ENCODE measurements around the gene S100A12.

The S100A12 gene

DNA sequence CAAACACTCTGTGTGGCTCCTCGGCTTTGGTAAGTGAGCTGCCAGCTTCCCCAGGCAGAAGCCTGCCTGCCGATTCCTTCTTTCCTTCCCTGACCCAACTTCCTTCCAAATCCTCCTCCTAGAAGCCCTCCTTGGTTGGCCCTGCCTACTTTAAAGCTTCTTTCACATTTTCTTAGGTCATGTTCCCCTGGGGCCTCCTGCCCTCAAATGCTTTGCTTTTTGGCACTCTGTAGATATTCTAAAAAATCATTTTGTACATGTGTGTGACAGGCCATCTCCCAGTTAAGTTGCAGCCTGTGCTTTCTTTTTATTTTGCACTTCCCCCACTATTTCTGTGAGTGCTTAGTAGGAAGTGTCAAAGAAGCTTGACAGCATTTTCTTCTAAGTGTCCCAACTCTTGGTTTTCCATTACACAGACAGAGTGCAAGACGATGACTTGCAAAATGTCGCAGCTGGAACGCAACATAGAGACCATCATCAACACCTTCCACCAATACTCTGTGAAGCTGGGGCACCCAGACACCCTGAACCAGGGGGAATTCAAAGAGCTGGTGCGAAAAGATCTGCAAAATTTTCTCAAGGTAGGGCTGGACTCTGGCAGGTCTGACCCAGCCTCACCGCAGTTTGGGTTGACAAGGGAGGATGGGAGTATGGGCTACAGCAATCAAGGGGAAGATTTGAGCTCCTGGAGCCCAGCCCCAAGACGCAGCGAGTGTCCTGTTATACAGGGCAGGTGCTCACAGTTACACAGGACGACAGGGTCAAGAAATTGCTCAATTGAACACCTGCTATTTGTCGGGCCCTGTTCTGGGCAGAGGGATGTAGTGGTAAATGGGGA, 17.3 kb downstream of the S100A12 start, which contains the start of gene S100A9:
TSS of gene S100A9 (plus strand) at position 2 of the 838 bp plus-strand sequence. CDS start at position 432, 430 bp downstream.
- no peak within 1 kb of the TSS for H3K4me3 Mint-ChIP-seq
- H3K27ac Mint-ChIP-seq = peak within 1 kb of the TSS; percentile 70

DNA sequence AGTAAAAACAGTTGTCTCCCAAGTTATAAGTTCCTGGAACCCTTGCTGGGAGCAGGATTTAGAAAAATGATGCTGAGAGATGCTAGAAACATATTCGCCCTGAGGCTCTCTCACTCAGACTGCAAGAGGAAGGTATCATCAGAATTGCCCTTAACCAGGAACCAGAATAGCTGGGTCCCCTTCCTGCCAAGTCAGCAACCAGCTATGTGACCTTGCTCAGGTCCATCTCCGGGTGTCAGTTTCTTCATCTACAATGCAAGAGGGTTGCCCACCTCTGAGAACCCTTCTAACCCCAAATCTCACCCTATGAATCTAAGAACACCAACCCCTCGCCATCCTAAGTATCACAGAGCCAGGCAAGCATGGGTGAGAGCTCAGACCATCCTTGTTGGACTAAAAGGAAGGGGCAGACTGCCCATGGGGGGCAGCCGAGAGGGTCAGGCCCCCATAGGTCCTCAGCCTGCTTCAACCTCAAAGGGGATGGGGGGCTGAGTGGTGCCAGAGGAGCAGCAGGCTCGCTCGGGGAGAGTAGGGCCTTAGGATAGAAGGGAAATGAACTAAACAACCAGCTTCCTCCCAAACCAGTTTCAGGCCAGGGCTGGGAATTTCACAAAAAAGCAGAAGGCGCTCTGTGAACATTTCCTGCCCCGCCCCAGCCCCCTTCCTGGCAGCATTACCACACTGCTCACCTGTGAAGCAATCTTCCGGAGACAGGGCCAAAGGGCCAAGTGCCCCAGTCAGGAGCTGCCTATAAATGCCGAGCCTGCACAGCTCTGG, 18.2 kb downstream of the S100A12 start:
- Mint-ChIP-seq H3K36me3 (no peaks in the 10 kb centered on the region), H3K4me1 (peaks cover 23% of the 10 kb centered on the region), H3K4me3 (no peak overlapping the region), H3K27me3 (peaks cover 31% of the 10 kb centered on the region), H3K9me3 (no peaks in the 10 kb centered on the region), H3K27ac (no peak overlapping the region)
- no peak for DNase-seq
- CTCF ChIA-PET = interaction anchor here (0.6 to 1.6 kb wide), 6 partner anchors 9 to 669 kb away, joined by 3 to 10 read pairs (median 4); partner anchors contain the start of gene PGLYRP4

More for the DNA sequence above, 17.3 kb downstream of the S100A12 start, which contains the start of gene S100A9:
- CTCF ChIA-PET = interaction anchor here (0.6 to 1.6 kb wide), 6 partner anchors 9 to 668 kb away, joined by 3 to 10 read pairs (median 4); partner anchors contain the start of gene PGLYRP4
- H3K9me3 Mint-ChIP-seq = no peaks in the 10 kb centered on the region
- H3K4me1 Mint-ChIP-seq = peaks cover 23% of the 10 kb centered on the region
- H3K27me3 Mint-ChIP-seq = peaks cover 32% of the 10 kb centered on the region
- no peak for DNase-seq
- no peaks in the 10 kb centered on the region for H3K36me3 Mint-ChIP-seq

DNA sequence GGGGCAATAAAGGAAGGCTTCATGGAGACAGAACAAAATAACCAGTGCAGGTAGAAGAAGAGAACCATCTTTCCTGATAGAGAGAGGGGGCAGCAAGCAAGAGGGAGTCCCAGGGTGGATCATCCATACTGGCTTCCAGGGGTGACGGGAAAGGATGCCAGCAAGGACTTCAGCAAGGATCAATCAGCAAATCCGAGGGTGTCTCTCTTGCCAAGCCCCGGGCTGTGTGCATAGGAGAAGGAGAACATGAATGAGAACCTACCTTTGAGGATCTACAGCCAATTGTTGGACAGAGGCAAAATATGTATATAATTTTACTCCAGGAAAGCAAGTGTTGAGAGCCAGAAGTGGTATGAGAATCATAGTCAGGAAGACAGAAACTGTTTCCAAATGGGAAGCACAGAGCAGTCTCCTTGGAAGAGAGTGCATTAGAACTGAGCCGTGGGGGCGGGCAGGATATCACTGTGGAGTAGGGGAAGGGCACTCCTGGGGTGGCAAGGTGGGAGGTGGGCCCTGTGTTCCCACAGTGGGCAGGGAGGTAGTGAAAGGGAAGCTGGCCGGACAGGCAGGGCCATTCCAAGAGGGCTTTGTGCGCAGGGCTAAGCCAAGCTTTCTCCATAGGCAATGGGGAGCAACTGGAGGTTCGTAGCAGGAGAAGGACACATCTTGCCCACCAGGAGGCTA, 18.9 kb downstream of the S100A12 start:
- no peak for DNase-seq
- Mint-ChIP-seq H3K9me3 (no peaks in the 10 kb centered on the region), H3K4me1 (peaks cover 23% of the 10 kb centered on the region), H3K27ac (no peak overlapping the region), H3K27me3 (peaks cover 32% of the 10 kb centered on the region), H3K4me3 (no peak overlapping the region), H3K36me3 (no peaks in the 10 kb centered on the region)
- CTCF ChIA-PET = interaction anchor here (0.7 to 9.2 kb wide), 8 partner anchors 8 to 139 kb away, joined by 3 to 172 read pairs (median 4); partner anchors contain the start of gene PGLYRP4

DNA sequence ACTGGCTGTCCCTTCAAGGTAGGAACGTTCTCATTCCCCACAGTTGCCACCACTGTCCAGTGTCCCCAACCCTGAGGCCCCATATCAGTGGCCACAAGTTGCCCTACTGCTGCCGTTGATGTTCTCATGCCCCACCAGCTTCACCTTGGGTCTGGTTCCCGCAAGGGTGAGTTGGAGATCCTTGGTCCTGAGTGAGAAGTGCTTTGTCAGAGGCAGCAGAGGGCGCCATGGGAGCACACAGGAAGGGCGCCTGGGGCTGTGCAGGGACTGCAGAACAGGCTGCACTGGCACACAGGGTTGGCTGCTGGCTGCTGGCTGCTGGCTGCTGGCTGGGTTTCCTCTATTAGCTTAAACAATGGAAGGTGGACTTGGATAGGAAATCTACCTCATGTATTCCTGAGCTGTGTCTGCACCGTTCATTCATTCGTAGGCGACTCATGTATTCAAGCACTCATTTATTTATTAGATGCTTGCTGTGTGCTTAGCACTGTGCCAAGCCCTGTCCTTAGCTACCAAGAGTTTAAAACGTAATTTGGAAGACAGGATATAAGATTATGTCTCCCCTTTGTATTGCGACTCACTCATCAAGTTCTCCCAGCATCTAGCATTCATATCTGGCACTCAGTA, 19.9 kb downstream of the S100A12 start:
- Mint-ChIP-seq H3K27me3 (peaks cover 36% of the 10 kb centered on the region), H3K9me3 (no peaks in the 10 kb centered on the region), H3K36me3 (no peaks in the 10 kb centered on the region), H3K27ac (no peak overlapping the region), H3K4me3 (no peak overlapping the region), H3K4me1 (peaks cover 23% of the 10 kb centered on the region)
- peak; percentile 63 for DNase-seq
- CTCF ChIA-PET = interaction anchor here (0.7 to 9.2 kb wide), 16 partner anchors 9 to 155 kb away, joined by 3 to 172 read pairs (median 4); no protein-coding TSS in a partner anchor

DNA sequence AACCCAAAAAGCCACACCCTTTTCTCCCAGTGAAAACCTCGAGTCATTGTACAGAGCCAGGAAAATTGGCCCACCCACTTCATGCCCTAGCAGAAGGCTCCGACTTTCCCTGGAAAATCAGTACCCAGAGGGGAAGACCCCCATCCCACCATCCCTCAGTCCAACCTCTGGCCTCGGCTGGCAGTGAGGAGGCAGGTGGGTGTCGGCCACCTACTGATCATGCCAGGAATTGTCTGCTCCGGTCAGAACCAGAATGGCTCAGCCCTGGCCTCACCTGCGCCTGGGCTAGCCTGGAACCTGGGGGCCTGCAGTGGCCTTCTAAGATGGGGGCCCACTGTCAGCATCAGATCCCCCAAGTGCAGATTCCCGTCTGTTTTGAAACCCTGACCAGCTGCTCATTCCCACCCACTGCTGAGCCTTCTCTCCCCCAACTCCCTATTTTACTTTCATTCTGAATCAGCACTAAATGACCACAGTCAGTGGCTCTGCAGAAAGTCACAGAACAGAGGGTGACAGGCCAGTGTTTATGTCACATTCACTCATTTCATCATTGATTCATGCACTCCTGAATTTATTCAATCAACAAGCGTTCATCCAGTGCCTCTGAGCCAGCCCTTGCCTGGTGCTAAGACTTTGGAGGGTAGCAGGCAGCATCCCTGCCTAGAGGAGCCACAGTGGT, 20.8 kb downstream of the S100A12 start:
- Mint-ChIP-seq H3K4me3 (no peak overlapping the region), H3K9me3 (no peaks in the 10 kb centered on the region), H3K4me1 (peaks cover 23% of the 10 kb centered on the region), H3K36me3 (no peaks in the 10 kb centered on the region), H3K27me3 (peaks cover 43% of the 10 kb centered on the region), H3K27ac (no peak overlapping the region)
- CTCF ChIA-PET = interaction anchor here (0.7 to 9.2 kb wide), 18 partner anchors 8 to 166 kb away, joined by 3 to 172 read pairs (median 4); no protein-coding TSS in a partner anchor
- DNase-seq = no peak

DNA sequence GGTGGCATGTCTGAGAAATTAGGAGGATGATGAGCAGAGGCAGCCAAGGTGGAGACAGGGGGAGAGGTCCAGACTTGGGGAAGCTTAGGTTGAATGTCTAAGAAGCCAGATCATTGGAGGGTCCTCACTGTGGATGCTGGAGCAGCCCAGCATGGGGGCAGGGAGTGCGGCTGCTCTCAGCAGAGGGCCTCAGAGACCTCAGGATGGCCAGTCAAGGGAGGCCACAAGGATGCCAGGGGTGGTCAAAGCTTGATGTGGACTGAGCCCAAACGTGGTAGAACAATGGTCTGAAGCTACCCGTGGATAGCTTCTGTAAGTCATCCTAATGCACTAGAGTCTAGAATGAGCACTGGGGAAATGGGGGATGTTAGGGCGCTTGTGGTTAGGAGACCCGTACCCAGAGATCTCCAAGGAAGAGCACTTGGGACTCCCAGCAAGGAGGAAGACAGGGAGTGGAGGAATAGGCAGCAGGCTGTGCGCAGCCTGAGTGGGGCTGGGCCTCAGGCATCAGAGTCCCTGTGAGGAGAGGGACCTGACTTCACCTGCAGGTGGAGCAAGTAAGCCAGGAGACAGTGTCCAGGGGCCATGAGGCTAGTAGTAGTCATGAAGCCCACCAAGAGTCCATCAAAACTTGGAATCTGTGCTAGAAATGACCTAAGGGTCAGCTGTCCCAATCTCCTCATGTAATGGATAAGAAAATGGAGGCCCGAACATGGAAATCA, 22.0 kb downstream of the S100A12 start:
- Mint-ChIP-seq H3K9me3 (no peaks in the 10 kb centered on the region), H3K4me3 (no peak overlapping the region), H3K27me3 (peaks cover 55% of the 10 kb centered on the region), H3K27ac (no peak overlapping the region), H3K36me3 (no peaks in the 10 kb centered on the region), H3K4me1 (peaks cover 23% of the 10 kb centered on the region)
- CTCF ChIA-PET = interaction anchor here (0.7 to 9.2 kb wide), 20 partner anchors 8 to 306 kb away, joined by 3 to 172 read pairs (median 4); no protein-coding TSS in a partner anchor
- no peak for DNase-seq

DNA sequence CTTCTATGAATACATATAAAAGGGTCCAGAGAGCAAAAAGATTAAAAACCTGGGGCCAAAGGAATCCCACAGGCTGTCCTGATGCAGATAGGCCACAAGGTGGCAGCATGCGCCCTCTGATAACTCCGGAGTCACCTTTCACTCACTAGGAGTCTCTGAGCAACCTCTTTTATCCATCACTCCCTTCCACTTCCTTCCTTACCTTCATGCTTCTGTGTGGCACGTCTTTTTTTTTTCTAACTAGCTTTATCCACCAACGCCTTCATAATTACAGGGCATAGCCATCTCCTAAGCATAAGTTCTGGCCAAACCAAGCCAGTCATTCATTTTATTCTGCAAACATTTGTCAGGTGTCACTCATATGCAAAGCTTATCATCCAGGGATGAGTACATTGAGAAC, 22.9 kb downstream of the S100A12 start:
- no peaks in the 10 kb centered on the region for H3K36me3 Mint-ChIP-seq
- H3K4me3 Mint-ChIP-seq = no peak overlapping the region
- peaks cover 15% of the 10 kb centered on the region for H3K4me1 Mint-ChIP-seq
- H3K27ac Mint-ChIP-seq = no peak overlapping the region
- H3K27me3 Mint-ChIP-seq = peaks cover 64% of the 10 kb centered on the region
- H3K9me3 Mint-ChIP-seq = no peaks in the 10 kb centered on the region
- CTCF ChIA-PET = interaction anchor here (0.7 to 9.2 kb wide), 21 partner anchors 8 to 711 kb away, joined by 3 to 172 read pairs (median 4); no protein-coding TSS in a partner anchor
- peak; percentile 77 for DNase-seq

DNA sequence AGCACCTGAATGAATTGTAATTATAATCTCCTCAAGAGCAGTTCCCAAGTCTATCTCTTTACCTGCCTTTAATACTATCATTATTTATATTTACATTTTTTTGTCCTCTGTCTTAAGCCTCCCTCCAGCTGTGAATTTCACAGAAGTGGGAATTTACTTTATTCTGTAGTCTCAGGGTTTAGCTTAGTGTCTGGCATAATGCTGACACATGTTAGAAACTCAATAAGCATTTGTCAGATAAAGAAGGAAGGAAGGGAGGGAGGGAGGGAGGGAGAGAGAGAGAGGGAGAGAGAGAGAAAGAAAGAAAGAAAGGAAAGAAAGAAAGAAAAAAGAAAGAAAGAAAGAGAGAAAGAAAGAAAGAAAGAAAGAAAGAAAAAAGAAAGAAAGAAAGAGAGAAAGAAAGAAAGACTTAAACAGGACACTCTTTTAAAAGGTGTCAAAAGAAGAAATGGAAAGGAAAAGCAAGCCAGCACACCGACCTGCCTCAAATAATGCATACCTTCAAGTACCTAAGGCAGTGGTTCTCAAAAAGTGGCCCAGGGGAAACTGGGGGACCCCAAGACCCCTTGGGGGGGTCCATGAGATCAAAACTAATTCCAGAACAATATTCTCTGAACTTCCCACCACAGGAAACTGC, 25.0 kb downstream of the S100A12 start:
- H3K36me3 Mint-ChIP-seq = no peaks in the 10 kb centered on the region
- peaks cover 74% of the 10 kb centered on the region for H3K27me3 Mint-ChIP-seq
- DNase-seq = no peak
- CTCF ChIA-PET = interaction anchor here (3.6 to 9.2 kb wide), 2 partner anchors 7 to 145 kb away, joined by 18 to 172 read pairs; no protein-coding TSS in a partner anchor
- no peak overlapping the region for H3K4me3 Mint-ChIP-seq
- peaks cover 13% of the 10 kb centered on the region for H3K4me1 Mint-ChIP-seq
- no peak overlapping the region for H3K27ac Mint-ChIP-seq
- H3K9me3 Mint-ChIP-seq = no peaks in the 10 kb centered on the region

DNA sequence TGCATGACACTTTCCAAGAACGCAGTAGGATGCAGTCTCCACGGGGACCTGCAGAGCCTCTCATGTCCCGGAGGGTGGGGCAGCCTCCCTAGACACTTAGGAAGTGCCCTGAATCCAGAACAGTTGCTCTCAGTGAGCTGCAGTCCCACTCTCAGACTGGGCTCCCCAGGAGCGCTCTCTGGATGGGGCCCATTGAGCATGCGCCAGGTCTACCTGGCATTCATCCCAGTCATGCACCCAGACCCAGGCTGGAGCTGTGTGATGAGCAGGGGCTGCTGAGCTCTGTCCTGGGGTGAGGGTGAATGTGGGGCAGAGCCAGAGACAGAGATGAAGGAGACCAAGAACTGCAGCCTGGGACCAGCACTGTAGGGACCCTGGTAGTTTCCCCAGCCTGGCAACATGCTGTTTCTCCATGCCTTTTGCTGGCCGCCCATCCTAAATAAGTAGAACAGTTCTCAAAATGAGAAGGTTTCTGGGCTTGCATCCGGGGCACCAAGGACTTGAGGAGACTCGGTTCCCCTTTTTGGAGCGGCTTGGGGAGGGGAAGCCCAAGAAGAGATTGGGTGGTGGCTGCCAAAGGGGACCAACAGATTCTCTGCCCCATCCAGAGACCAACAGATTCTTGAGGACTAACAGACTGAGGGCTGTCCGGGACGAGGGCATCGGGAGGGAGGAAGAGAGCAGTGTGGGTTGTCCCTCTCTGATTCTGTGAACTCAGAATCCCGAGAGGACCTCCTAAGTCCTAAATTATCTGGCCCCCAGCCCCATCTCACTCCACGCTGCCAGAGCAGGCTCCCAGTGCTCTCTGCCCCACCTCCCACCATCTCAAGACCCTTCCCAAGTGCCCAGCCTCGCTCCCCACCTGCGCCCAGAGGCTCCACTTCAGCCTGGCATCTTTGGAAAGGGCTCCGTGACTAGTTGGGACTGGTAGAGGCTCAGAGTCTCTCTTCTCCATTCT, 25.8 kb downstream of the S100A12 start:
- no peak overlapping the region for H3K27ac Mint-ChIP-seq

DNA sequence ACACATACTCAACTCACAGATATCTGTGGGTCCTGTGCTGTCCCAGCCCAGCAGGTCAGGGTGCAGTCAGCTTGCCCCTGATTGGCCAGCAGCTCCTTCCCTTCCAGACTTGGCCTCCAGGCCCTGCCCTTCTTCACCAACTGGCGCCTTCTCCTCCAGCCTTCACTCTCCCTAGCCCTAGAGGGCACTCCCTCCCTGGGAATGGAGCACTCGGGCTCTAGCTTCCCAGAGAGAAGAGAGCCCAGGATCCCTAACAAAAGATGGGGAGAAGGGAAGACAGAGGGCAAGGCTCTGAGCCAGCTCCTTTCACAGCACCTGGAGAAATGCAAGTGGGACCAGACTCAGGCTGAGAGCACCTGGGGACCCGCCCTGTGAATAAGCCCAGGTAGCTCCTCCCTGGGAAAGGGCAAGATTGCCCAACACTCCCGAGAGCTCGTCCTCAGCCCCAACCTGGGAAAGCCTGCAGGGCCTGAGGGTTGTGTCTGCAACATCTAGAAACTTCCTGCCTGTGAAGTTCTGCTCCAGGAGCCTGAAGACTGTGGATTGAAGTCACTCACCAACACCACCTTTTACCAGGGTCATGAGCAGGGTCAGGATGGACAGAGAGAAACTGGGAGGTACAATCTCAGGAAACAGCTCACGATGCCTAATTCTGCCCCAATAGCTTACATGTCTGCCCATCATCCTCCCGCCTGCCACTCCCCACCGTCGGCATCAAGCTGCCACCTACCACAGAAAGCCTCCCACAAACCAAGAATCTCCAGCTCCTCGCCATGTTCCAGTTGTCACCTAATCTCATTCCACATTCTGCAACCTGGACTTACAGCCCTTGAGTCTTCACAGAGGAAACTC, 26.7 kb downstream of the S100A12 start, which contains the start of gene PGLYRP4:
TSS of gene PGLYRP4 (minus strand) at position 331 of the 852 bp plus-strand sequence. CDS start 909 bp downstream, outside the sequence.
- CTCF ChIA-PET = interaction anchor here (1.0 to 9.2 kb wide), 2 partner anchors 9 to 147 kb away, joined by 4 to 172 read pairs; partner anchors contain the start of gene S100A9
- H3K27ac Mint-ChIP-seq = no peak within 1 kb of the TSS
- no peaks in the 10 kb centered on the region for H3K9me3 Mint-ChIP-seq
- no peaks in the 10 kb centered on the region for H3K36me3 Mint-ChIP-seq
- peaks cover 75% of the 10 kb centered on the region for H3K27me3 Mint-ChIP-seq
- peaks cover 25% of the 10 kb centered on the region for H3K4me1 Mint-ChIP-seq
- H3K4me3 Mint-ChIP-seq = no peak within 1 kb of the TSS
- DNase-seq = no peak

More for the DNA sequence above, 25.8 kb downstream of the S100A12 start:
- DNase-seq = no peak
- peaks cover 75% of the 10 kb centered on the region for H3K27me3 Mint-ChIP-seq
- H3K4me1 Mint-ChIP-seq = peaks cover 19% of the 10 kb centered on the region
- CTCF ChIA-PET = interaction anchor here (9.2 kb wide), 1 partner anchor 146 kb away, joined by 172 read pairs; no protein-coding TSS in a partner anchor
- H3K4me3 Mint-ChIP-seq = no peak overlapping the region
- H3K36me3 Mint-ChIP-seq = no peaks in the 10 kb centered on the region
- no peaks in the 10 kb centered on the region for H3K9me3 Mint-ChIP-seq
